Head of caudate nucleus (tissue), 42 donors: ENCODE results near the gene MED25.

Source experiments
- DNase-seq, 42 donors: peaks; one replicate each; pipeline versions ENCODE4 v3.0.0 to v3.0.0-alpha.2; 2020 to 2021; ENCODE audit warnings: mixed read lengths in 7 of 42
- intact Hi-C: fragments of 100-400 bp; cut with DNase I; formaldehyde crosslinking; loops from one replicate; pipeline ENCODE4 v1.15.0; 2022

Gene MED25

DNA sequence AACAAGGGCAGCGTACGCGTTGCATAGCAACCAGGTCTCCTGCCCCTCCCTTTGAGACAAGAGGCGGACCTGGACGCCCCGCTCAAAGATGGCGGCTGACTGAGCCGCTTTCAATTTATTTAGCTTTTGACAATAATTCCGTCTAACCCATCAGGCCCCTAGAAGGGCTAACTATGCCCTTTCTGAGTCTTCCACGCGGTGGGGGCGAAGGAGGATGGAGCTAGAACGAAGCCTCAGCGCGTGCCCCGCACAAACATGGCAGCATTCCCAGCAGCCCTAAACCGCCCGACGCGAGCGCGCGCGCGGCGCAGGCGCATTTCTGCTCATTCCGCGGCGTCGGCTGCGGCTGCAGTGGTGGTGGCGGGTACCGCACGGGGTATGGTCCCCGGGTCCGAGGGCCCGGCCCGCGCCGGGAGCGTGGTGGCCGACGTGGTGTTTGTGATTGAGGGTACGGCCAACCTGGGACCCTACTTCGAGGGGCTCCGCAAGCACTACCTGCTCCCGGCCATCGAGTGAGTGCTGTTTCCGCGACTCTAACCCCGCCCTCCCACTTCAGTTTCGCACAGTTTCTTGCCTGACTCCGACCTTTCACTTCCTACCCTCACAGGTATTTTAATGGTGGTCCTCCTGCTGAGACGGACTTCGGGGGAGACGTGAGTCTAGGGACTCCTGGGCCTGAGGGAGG lies at the start of gene MED25:
MED25 (plus strand) TSS at position 326 of the 685 bp plus-strand sequence; CDS start at position 379, 53 bp downstream.
- peak; percentile 58 to 94 (median 87) for DNase-seq
- intact Hi-C loops = loop anchor here (5.0 kb wide), 2 partner anchors 34 to 59 kb away; partner anchors contain the start of genes AKT1S1, PTOV1 and TBC1D17

- intact Hi-C loops = no loop called here
These were observed 47.6 kb upstream of the MED25 start for GRCh38 chr19:49770529-49770928.

DNA sequence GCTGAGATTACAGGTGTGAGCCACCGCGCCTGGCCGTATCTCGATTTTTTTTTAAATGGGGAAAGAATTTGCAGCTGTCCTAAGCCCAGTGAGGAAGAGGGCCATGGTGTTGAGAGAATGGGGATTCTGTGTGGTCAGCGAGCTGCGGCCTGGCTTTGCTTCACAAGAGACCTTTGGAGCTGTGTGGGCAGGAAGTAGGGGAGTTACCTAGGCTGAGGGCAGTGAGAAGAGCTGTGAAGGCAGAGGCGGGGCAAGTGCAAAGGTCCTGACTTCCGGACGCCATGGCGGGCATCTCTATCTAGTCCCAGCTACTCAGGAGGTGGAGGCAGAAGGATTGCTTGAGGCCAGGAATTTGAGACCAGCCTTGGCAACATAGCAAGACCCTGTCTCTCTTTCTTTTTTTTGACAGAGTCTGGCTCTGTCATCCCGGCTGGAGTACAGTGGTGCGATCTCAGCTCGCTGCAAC lies 46.4 kb upstream of the MED25 start:
- no peak for DNase-seq
- intact Hi-C loops = no loop called here

More at GRCh38 chr19:49770529-49770928, 47.6 kb upstream of the MED25 start:
- no peak for DNase-seq

GRCh38 chr19:49772850-49773432 lies 45.1 kb upstream of the MED25 start:
- DNase-seq = no peak
- intact Hi-C loops = no loop called here

DNA sequence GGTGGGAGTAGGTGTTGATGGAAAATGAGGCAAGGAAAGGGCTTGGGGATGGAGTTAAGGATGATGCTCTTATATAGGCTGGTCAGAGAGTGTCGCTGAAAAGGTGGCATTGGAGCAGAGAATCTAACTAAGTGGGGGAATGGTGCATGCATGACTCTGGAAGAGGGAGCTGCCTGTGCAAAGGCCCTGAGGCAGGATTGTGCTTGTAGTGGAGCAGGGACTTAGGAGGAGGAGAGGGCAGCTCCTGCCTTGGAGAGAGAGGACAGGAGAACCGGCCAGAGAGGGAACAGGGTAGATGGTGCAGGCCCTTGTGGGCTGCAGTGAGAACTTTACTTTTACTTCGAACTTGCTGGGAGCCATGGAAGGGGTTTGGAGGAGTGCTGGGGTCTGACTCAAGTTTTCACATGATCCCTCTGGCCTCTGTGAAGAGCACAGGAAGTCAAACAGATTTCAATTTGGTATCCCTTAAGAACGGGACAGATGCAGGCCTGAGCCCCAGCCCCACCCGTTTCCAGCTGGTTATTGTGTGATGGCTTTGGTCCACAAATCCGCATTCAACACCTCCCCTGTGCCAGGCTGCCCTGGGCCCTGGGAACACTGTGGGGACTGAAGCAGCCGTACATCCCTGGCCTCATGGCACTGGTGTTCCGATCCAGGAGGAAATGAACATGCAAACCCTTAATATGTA lies 44.3 kb upstream of the MED25 start:
- DNase-seq = peak in 2 of 42 donors; percentile 15 to 44
- intact Hi-C loops = no loop called here

GRCh38 chr19:49774969-49775368 lies 43.1 kb upstream of the MED25 start:
- intact Hi-C loops = no loop called here

GRCh38 chr19:49775742-49776370 lies 42.2 kb upstream of the MED25 start:
- DNase-seq = peak in 11 of 42 donors; percentile 16 to 64 (median 36)
- intact Hi-C loops = no loop called here

More at GRCh38 chr19:49774969-49775368, 43.1 kb upstream of the MED25 start:
- no peak for DNase-seq

GRCh38 chr19:49776371-49776764 lies 41.7 kb upstream of the MED25 start:
- no peak for DNase-seq
- intact Hi-C loops = no loop called here

- intact Hi-C loops = no loop called here
- DNase-seq = no peak
These were observed 38.1 kb upstream of the MED25 start for GRCh38 chr19:49779731-49780555.

- intact Hi-C loops = no loop called here
- no peak for DNase-seq
These were observed 37.2 kb upstream of the MED25 start for GRCh38 chr19:49780861-49781260.

GRCh38 chr19:49781394-49781793 lies 36.7 kb upstream of the MED25 start:
- intact Hi-C loops = no loop called here
- no peak for DNase-seq

- DNase-seq = no peak
- intact Hi-C loops = no loop called here
These were observed 35.6 kb upstream of the MED25 start for GRCh38 chr19:49782515-49782914.

GRCh38 chr19:49786376-49786820 lies 31.7 kb upstream of the MED25 start:
- intact Hi-C loops = no loop called here
- no peak for DNase-seq

DNA sequence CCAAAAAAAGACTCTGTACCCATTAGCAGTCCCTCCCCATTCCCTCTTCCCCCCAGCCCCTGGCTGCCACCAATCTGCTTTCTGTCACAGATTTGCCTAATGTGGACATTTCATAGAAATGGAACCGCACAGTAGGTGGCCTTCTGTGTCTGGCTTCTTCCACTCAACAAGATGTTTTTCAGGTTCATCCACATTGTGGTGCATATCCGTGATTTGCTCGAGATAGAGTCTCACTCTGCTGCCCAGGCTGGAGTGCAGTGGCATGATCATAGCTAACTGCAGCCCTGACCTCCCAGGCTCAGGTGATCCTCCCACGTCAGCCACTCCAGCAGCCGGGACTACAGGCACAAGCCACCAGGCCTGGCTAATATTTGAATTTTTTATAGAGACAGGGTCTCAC lies 30.3 kb upstream of the MED25 start:
- intact Hi-C loops = no loop called here
- DNase-seq = no peak

GRCh38 chr19:49788857-49789256 lies 29.2 kb upstream of the MED25 start:
- intact Hi-C loops = no loop called here
- no peak for DNase-seq

GRCh38 chr19:49790866-49791265 lies 27.2 kb upstream of the MED25 start:
- intact Hi-C loops = no loop called here
- no peak for DNase-seq

DNA sequence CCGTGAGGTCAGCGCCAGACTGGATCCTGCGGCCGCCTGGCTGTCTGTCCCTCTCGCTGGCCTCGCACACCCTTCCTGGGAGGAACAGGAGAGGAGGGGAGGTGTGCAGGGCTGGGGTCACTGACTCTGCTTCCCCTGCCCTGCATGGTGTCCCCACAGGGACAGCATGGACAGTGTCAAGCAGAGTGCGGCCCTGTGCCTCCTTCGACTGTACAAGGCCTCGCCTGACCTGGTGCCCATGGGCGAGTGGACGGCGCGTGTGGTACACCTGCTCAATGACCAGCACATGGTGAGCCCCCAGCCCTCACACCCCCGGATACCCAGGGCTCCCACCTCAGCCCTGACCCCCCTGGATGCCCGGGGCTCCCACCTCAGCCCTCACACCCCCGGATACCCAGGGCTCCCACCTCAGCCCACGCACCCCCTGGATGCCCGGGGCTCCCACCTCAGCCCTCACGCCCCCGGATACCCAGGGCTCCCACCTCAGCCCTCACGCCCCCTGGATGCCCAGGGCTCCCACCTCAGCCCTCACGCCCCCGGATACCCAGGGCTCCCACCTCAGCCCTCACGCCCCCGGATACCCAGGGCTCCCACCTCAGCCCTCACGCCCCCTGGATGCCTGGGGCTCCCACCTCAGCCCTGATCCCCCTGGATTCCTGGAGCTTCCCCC lies 26.2 kb upstream of the MED25 start:
- intact Hi-C loops = no loop called here
- DNase-seq = no peak
